Heart left ventricle (tissue), 13 donors: ENCODE measurements around the gene SMC3.

Source experiments
- CTCF ChIP-seq, 12 donors: fragments of 200-600 bp; sonication (generic) in 4 of 12; IDR thresholded peaks; one replicate each; pipeline versions ENCODE4 v1.5.0 to v1.8.0; 2018 to 2022; ENCODE audit warnings: antibody characterized with exemption in 12 of 12, mild to moderate bottlenecking in 5 of 12
- POLR2A ChIP-seq, 2 donors: fragments of 450-650 bp; IDR thresholded peaks; one replicate each; pipeline ENCODE4 v1.6.1; 2017; ENCODE audit warnings: antibody characterized with exemption in 2 of 2, mild to moderate bottlenecking in 2 of 2, moderate library complexity in 2 of 2
- donor health status: ischemic (EF 13 %, LVEDD 7.1; RV severe dilation, severe dysfunction).
- donor health status: DM: no; HTN: yes; CAD: no.
- donor health status: DM: no; HTN: no; CAD: no.
- donor health status: ischemic (EF 25% LVEDD 6.9; RV normal size, moderate dysfunction).
- donor health status: ischemic (EF 25% LVEDD 5.7; RV mildly dilated, moderate dysfunction).
- donor health status: ischemic (EF 35%, LVEDD 5.7; RV mildly dilated, moderate dysfunction).
- donor health status: nonischemic (EF 11% LVEDD 7.7; RV severe dilation, severe dysfunction).
- donor health status: DM: yes; HTN: yes; CAD: no.
- donor health status: PGD.
- donor health status: ischemic (EF 29% LVEDD 5.4; RV normal size, mild dysfunction).
- donor health status: nonischemic (EF 23%, LVEDD 6.1; RV moderate dilation, normal function).

GRCh38 chr10:110631934-110632333 is 64.4 kb downstream of the SMC3 start:
- TF ChIP-seq CTCF (IDR thresholded peaks at IDR 0.05) (no peak), POLR2A (IDR thresholded peaks at IDR 0.05) (no peak)
